GM21576 (cell line): ENCODE results near the gene PLAU.
"Not testable (repeated sequence)": the region's sequence is repeated elsewhere in the genome, so short reads cannot be mapped to it uniquely, and the experiment has no call there.

Source experiments
- ATAC-seq: cut with Tn5 transposase; IDR thresholded peaks from one replicate; pipeline ENCODE4 v1.9.1; 2021; ENCODE audit warnings: mild to moderate bottlenecking, moderate library complexity; ENCODE audit not compliant: unreplicated experiment

Gene PLAU

GRCh38 chr10:73876566-73876965 is 34.4 kb upstream of the PLAU start:
- no peak for ATAC-seq

DNA sequence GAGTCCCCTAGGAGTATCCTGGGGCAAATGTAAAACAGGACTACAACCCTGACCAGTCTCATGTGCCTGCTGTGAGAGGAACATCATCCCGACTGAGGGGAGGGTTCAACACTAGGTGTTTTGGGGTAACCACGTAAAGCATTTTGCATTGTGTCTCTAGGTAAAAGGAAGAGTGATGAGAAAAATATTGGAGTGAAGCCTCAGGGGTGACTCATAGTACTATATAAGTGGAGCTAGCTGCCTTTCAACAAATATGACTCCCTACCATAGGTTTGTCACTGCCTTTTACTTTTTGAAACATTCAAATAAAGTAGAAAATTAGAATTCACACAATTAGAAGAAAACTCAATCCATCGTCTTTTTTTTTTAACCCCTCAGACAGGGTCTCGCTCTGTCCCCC is 34.0 kb upstream of the PLAU start:
- no peak for ATAC-seq

GRCh38 chr10:73877533-73878160 is 33.3 kb upstream of the PLAU start:
- ATAC-seq, result no peak

DNA sequence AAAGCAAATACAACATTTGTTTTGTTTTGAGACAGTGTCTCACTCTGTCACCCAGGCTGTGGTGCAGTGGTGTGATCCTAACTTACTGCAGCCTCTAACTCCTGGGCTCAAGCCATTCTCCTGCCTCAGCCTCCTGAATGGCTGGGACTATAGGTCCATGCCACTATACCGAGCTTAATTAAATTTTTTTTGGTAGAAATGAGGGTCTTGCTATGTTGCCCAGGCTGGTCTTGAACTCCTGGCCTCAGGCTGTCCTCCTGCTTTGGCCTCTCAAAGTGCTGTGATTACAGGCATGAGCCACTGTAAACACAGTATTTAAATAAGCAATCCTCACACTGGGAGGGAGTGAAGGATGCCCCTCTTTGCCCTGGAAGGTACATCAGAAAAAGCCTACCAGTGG is 32.6 kb upstream of the PLAU start:
- no peak for ATAC-seq

GRCh38 chr10:73879296-73880173 is 31.4 kb upstream of the PLAU start:
- peak; percentile 69 for ATAC-seq

- ATAC-seq, result no peak
These were observed 29.6 kb upstream of the PLAU start for GRCh38 chr10:73881221-73881919.

DNA sequence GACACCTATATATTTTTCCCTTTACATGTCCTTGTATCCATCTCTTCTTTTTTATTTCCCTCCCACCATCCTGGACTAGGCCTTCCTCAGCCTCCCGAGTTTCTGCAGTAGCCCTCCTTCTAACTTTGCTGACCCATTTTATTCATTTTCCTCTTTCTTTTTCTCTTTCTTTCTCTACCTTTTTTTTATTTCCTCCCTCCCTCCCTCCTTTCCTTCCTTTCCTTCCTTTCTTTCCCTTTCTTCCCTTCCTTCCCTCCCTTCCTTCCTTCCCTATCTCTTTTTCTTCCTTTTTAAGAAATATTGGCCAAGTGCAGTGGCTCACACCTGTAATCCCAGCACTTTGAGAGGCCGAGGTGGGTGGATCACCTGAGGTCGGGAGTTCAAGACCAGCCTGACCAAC is 26.9 kb upstream of the PLAU start:
- ATAC-seq, result no peak

DNA sequence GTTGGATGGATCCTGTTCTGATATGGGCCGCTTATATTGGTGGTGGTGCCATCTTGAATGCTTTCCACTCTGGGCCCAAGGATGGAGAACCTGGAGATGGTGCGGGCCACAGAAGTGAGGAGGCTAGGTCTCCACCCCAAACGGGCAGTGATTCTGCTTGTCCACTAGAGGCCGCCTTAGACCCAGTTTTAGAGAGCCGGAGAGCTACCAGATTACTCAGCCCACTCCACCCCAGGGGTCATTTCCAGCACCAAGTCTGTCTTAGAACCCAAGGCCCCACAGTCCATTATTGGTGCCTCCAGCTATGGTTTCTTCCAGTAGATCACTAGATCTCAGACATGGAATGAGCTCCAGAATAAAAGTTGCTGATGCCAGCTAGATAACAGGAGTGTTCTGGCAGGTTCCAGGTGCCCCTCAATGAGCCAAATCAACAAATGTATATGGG is 24.8 kb upstream of the PLAU start:
- peak; percentile 65 for ATAC-seq

DNA sequence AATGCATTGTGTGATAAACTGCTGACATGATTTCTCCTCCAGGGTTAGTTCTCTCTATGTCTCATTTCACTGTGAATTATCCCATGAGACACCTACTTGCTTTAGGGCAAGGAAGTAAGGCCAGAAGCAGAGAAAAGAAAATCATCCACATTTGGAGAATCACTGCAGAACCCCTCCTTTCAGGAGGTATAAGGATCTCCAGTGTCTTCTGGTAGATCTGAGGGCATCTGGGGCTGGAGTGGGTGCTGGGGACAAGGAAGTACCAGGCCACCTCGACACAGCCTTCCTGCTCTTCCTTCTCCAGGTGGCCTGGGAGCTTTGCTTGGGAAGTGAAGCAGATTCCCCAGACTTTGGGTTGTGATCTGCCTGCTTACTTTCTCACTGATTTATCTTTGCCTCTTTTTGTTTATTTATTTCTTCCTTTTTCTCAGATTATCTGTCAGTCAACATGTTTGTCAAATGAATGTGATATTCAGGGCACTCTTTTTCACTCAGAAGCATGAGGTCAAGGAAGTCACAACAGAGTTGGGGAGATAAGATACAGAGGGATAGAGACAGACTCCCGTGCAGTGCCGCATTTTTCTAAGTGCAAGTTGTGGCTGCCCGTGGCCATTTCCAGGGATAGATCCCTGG is 24.2 kb upstream of the PLAU start:
- no peak for ATAC-seq

DNA sequence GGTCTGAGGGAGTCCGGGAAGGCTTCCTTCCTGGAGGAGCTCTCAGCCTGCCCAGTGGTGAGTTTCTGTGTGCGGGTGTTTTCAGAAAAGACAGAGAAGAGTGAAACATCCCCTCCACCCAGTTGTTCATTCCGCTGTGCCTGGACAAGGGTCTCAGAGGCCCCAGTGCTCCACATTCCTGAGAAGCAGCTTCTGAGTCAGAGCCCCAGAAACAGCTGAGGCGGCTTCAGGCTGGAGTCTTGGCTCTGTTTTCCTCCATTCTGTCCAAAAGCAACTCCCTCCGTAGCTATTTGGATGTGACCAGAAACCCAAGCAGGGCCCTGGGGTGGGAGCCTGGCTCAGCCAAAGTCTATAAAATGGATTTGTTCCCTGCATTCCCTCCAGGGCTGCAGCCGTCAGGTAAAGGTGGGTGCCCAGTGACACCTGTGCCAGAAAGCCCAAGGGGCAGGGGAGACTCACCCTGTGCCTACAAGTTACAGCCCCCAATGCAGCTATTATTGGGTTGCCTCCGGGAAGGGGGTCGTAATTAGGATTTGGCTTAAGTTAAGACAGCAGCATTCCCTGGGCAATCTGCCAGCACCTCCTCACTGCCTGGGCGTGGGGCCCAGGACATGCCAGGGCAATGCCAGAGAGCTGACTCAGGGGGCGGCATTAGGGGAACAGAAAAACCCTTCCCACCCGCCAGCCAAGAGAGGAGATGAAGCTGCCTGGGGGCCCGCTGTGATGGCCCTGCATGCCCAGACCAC is 23.5 kb upstream of the PLAU start:
- no peak for ATAC-seq

- ATAC-seq, result no peak
These were observed 22.4 kb upstream of the PLAU start for GRCh38 chr10:73888514-73888913.

DNA sequence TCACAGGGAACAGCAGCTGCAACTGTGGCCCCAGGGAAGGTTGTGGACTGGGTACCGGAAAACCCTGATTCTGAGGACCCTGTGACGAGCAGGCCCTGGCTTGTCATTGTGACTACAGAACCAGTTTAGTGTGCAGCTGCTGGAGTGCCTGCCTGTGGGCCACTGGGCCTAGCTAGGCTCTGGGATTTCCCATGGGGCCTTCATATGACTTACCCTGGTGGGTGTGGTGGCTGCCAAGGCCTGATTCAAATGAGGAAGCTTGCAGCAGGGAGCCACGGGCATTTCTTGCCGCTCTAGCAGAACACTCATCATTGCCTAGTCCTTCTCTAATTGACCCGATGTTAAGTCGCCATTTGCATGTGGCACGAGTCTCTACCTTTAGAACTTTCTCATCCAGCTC is 21.9 kb upstream of the PLAU start:
- ATAC-seq, result no peak

- not testable (repeated sequence) for ATAC-seq
These were observed 21.5 kb upstream of the PLAU start for GRCh38 chr10:73889416-73889815.

- no peak for ATAC-seq
These were observed 20.7 kb upstream of the PLAU start for GRCh38 chr10:73890261-73890660.

GRCh38 chr10:73890830-73891229 is 20.1 kb upstream of the PLAU start:
- ATAC-seq, result not testable (repeated sequence)

DNA sequence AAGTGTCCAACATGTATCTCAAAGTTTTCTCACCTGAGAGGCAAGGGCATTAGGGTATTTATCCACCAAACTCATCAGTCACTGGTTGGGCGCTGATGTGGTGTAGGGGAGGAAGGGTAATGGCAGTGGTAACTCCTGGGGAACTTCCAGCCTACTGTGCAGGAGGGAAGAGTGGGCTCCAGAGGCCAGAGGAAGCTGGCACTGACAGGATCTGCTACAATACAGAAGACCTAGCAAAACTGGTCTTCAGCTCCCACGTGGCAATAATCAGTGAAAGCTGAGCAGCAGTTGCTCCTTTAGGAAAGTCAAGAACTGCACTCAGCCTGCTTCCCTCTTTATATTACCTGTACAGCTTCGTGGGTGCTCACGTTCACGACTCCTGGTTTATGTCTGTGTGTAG is 19.4 kb upstream of the PLAU start:
- no peak for ATAC-seq

DNA sequence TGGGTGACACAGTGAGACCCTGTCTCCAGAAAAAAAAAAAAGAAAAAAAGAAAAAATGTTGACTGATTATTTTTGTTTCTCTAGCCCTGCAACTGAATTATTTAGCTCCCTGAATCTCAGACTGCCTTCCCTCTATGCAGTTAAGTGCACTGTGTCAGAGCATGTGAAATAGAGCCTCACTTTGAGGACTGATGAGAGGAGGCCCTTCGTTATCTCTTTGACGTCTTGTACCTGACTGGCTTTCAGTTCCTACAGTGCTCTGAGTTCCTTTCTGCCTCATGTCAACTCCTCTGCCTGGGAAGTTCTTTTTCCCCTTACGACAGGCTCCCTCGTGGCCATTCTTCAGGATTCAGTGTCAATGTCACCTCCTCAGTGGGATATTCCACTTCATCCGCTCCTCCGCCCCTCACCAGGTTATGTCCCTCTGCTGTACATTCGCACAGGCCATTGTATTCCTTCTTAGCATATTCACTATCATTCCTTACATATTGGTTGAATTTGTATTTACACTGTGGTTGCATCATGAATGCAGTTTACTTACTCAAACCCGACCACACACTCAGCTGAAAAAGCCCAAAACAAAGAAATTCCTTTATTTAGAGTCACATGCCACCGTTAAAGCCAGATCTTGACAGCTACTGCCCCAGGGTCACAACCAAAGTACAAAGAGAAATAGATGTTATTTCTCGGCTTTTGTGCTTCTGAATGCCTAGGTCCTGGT is 18.5 kb upstream of the PLAU start:
- no peak for ATAC-seq

DNA sequence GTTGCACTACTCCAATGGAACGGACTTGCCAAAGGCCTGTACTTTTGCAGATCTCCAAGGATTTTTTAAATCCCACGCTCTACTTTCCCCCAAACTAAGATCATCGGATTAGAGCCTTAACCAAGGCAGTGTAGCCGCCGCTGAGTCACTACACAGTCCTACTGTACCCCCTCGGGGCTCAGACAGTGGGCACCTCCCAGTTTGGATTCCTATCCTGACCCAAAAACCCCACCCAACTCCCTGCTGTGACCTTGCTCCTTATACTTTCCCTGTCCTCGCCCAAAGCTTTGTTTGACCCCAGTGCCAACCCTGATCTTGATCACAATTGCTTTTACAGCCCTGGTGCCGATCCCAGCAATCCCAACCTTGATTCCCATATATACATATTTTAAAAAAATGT is 17.5 kb upstream of the PLAU start:
- no peak for ATAC-seq

DNA sequence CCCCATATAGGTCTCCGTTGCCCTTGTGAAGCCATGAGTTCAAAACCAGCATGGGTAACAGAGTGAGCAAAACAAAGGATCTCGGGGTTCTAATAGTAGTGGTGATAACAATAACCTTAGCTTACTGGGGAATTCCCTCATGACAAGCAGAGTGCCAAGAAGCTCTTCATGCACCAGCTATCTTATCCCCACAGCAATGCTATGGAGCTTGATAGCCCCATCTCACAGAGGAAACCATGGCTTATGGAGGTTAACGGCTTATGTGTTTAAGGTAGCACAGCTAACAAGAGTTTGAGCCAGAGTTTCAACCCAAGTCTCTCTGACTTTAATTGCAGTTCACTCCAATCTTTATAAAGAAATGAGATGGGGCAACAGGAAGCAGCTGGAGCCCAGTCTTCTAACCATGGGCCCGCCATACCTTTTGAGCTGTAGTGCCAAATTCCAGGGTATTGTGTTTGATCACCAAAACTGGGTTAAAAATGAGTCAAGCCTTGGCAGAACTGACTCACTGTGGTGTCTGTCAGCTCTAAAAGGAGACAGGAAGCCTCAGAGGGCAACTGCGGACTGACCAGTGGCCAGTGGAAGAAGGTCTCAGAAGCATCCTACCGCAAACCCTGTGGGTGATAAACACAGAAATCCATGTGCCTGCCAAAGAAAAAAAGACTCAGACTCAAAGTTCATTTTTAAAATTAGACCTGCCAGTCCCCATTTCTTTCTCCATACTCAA is 16.5 kb upstream of the PLAU start:
- ATAC-seq, result no peak
